PC-9 (cell line): ENCODE measurements around the gene NFE2L3. TPM values are rescaled to one million over a fixed set of nuclear protein-coding genes. Genes with fewer than 3 reads are reported as not detected.
A peak's percentile ranks its signal among the peaks of the same experiment; 100 is the strongest.
"Not testable (repeated sequence)": the region's sequence is repeated elsewhere in the genome, so short reads cannot be mapped to it uniquely, and the experiment has no call there.

ENCODE experiments used
- BruUV-seq: library from RNA; stranded (reverse); fragments of 400-500 nt; replicated peaks from 2 replicates; lab custom pipeline; 2021; lab: Mats Ljungman, UMichigan
- CTCF ChIA-PET: fragments of 300-600 bp; sonication (Branson Sonifier 250); formaldehyde crosslinking; loops from one replicate; lab custom pipeline; 2022; ENCODE audit warnings: antibody characterized with exemption; lab: Charles Lee
- POLR2A ChIA-PET: fragments of 300-600 bp; sonication (Branson Sonifier 250); formaldehyde crosslinking; loops from one replicate; lab custom pipeline; 2022; ENCODE audit warnings: antibody characterized with exemption; ENCODE audit not compliant: unreplicated experiment; lab: Charles Lee
- DNase-seq, 2 experiments: peaks; one replicate each; pipeline versions ENCODE4 v3.0.0 to v3.0.0-alpha.2; 2015 to 2022; ENCODE audit warnings: mixed read lengths in 1 of 2
- H2AFZ ChIP-seq: fragments of 200-600 bp; sonication (generic); 2 replicates; pipeline ENCODE4 v1.8.1; 2017; ENCODE audit warnings: antibody characterized with exemption
- H3F3A ChIP-seq: fragments of 200-600 bp; sonication (generic); 2 replicates; pipeline ENCODE4 v1.8.1; 2017; ENCODE audit warnings: antibody characterized with exemption, mild to moderate bottlenecking, low read depth; ENCODE audit not compliant: insufficient read depth
- H3K27ac ChIP-seq: fragments of 200-600 bp; sonication (generic); 2 replicates; pipeline ENCODE4 v1.6.1; 2016; ENCODE audit warnings: mixed run types
- H3K27me3 ChIP-seq: fragments of 200-600 bp; sonication (generic); 2 replicates; pipeline ENCODE4 v1.6.1; 2016; ENCODE audit warnings: low read depth, mixed run types; ENCODE audit not compliant: insufficient read depth
- H3K36me3 ChIP-seq: fragments of 200-600 bp; sonication (generic); 2 replicates; pipeline ENCODE4 v1.6.1; 2016; ENCODE audit warnings: low read depth, mixed run types
- H3K4me1 ChIP-seq: fragments of 200-600 bp; sonication (generic); replicated peaks from 2 replicates; pipeline ENCODE4 v1.6.1; 2016; ENCODE audit warnings: mixed run types; ENCODE audit not compliant: insufficient read depth
- H3K4me2 ChIP-seq: fragments of 200-600 bp; sonication (generic); 2 replicates; pipeline ENCODE4 v1.6.1; 2017; ENCODE audit warnings: mixed run types
- H3K4me3 ChIP-seq: fragments of 200-600 bp; sonication (generic); 2 replicates; pipeline ENCODE4 v1.6.1; 2016; ENCODE audit warnings: mixed run types
- H3K79me2 ChIP-seq: fragments of 200-600 bp; sonication (generic); 2 replicates; pipeline ENCODE4 v1.6.1; 2017; ENCODE audit warnings: low read depth, mixed run types
- H3K9me2 ChIP-seq: fragments of 200-600 bp; sonication (generic); 2 replicates; pipeline ENCODE4 v1.8.1; 2017; ENCODE audit warnings: mild to moderate bottlenecking; ENCODE audit not compliant: insufficient read depth
- H3K9me3 ChIP-seq: fragments of 200-600 bp; sonication (generic); 2 replicates; pipeline ENCODE4 v1.8.1; 2016; ENCODE audit warnings: low read depth; ENCODE audit not compliant: insufficient read depth
- H4K20me1 ChIP-seq: fragments of 200-600 bp; sonication (generic); 2 replicates; pipeline ENCODE4 v1.8.1; 2017; ENCODE audit not compliant: insufficient read depth
- CTCF ChIP-seq: fragments of 200-600 bp; sonication (generic); conservative IDR thresholded peaks from 2 replicates; pipeline ENCODE4 v1.6.1; 2017; ENCODE audit warnings: mixed run types, antibody characterized with exemption, mild to moderate bottlenecking, moderate library complexity
- EZH2 ChIP-seq: fragments of 200-600 bp; sonication (generic); IDR thresholded peaks from 2 replicates; pipeline ENCODE4 v1.8.0; 2017; ENCODE audit warnings: antibody characterized with exemption, low read depth
- intact Hi-C: fragments of 100-400 bp; cut with micrococcal nuclease; formaldehyde crosslinking; loops from one replicate; pipeline ENCODE4 v1.10.0; 2022; ENCODE audit not compliant: unreplicated experiment
- total RNA-seq: library from RNA; stranded (reverse); gene quantifications from 2 replicates; pipeline ENCODE4 v1.2.3, GENCODE V29; 2021

NFE2L3 gene
- total RNA-seq, 1 experiment from 2014 or later: 49.1 TPM

- no peak for TF ChIP-seq EZH2
- no peak for TF ChIP-seq CTCF
- Histone ChIP-seq H4K20me1 (no peaks in the 10 kb centered on the region), H3K27ac (no peak overlapping the region), H2AFZ (no peak overlapping the region), H3K9me2 (no peaks in the 10 kb centered on the region), H3F3A (peaks cover 31% of the 10 kb centered on the region), H3K9me3 (no peaks in the 10 kb centered on the region), H3K27me3 (no peaks in the 10 kb centered on the region), H3K79me2 (peaks cover 38% of the 10 kb centered on the region), H3K4me3 (no peak overlapping the region), H3K36me3 (no peaks in the 10 kb centered on the region), H3K4me2 (no peak overlapping the region), H3K4me1 (peaks cover 24% of the 10 kb centered on the region)
- TSS peak; percentile 50 for BruUV-seq
- intact Hi-C loops: no loop called here
- DNase-seq: no peak
- CTCF ChIA-PET: interaction anchor here (0.6 kb wide), 1 partner anchor 225 kb away, joined by 3 read pairs; no protein-coding TSS in a partner anchor
- POLR2A ChIA-PET: no interaction called here
These were observed 902 bp upstream of the NFE2L3 start for GRCh38 chr7:26151096-26151495.

GRCh38 chr7:26151650-26151952, 397 bp upstream of the NFE2L3 start:
- no peak for DNase-seq
- Histone ChIP-seq H3K4me1 (peaks cover 27% of the 10 kb centered on the region), H3K9me3 (no peaks in the 10 kb centered on the region), H4K20me1 (no peaks in the 10 kb centered on the region), H3K27me3 (no peaks in the 10 kb centered on the region), H3K36me3 (no peaks in the 10 kb centered on the region), H3K4me2 (peak overlapping the region; percentile 96), H3K27ac (no peak overlapping the region), H3K79me2 (peaks cover 43% of the 10 kb centered on the region), H3K9me2 (no peaks in the 10 kb centered on the region), H3F3A (peaks cover 34% of the 10 kb centered on the region), H2AFZ (peak overlapping the region; percentile 74), H3K4me3 (peak overlapping the region; percentile 77; the same call in 1 of the 2 replicates)
- no TSS peak for BruUV-seq
- intact Hi-C loops: no loop called here
- ChIA-PET CTCF (interaction anchor here (0.7 to 1.1 kb wide), 6 partner anchors 24 to 197 kb away, joined by 3 to 10 read pairs (median 4); no protein-coding TSS in a partner anchor), POLR2A (interaction anchor here (0.6 to 1.5 kb wide), 3 partner anchors 17 to 1010 kb away, joined by 3 to 8 read pairs (median 5); no protein-coding TSS in a partner anchor)
- TF ChIP-seq EZH2: no peak
- TF ChIP-seq CTCF: no peak

- not testable (repeated sequence) for H3K9me3 ChIP-seq, H3K27me3 ChIP-seq, H3K36me3 ChIP-seq, DNase-seq, H3K9me2 ChIP-seq, H4K20me1 ChIP-seq, BruUV-seq
- H3K27ac ChIP-seq: peak overlapping the region; percentile 96
- peaks cover 55% of the 10 kb centered on the region for H3K79me2 ChIP-seq
- peaks cover 46% of the 10 kb centered on the region for H3F3A ChIP-seq
- H2AFZ ChIP-seq: peak overlapping the region; percentile 75
- CTCF ChIA-PET: interaction anchor here (0.8 to 1.1 kb wide), 2 partner anchors 46 to 51 kb away, joined by 4 to 5 read pairs; no protein-coding TSS in a partner anchor
- POLR2A ChIA-PET: interaction anchor here (1.5 kb wide), 1 partner anchor 45 kb away, joined by 8 read pairs; no protein-coding TSS in a partner anchor
- peak overlapping the region; percentile 77 for H3K4me3 ChIP-seq
- H3K4me1 ChIP-seq: peaks cover 40% of the 10 kb centered on the region
- intact Hi-C loops: loop anchor here (2.0 kb wide), 1 partner anchor 62 kb away; no protein-coding TSS in a partner anchor
- H3K4me2 ChIP-seq: peak overlapping the region; percentile 96
These were observed 813 bp downstream of the NFE2L3 start for GRCh38 chr7:26152782-26153240.
